HFF-Myc (cell line): Measurements from ENCODE around the gene TDRD7.

Source experiments
- DNase-seq: peaks from one replicate; pipeline ENCODE4 v3.0.0-alpha.2; 2011; ENCODE audit warnings: low read depth; ENCODE audit errors: extremely low read depth
- H3K4me3 ChIP-seq: replicated peaks from 2 replicates; pipeline ENCODE4 v1.5.1; 2011; ENCODE audit warnings: low read depth, mild to moderate bottlenecking, control low read depth, low read length
- CTCF ChIP-seq: IDR thresholded peaks from 2 replicates; pipeline ENCODE4 v1.5.1; 2012; ENCODE audit warnings: mild to moderate bottlenecking, low read depth, low read length, control low read depth; ENCODE audit errors: missing control alignments

The TDRD7 gene

GRCh38 chr9:97534185-97534584, 122.3 kb downstream of the TDRD7 start:
- TF ChIP-seq CTCF = no peak
- H3K4me3 ChIP-seq = no peak overlapping the region
- DNase-seq = no peak

DNA sequence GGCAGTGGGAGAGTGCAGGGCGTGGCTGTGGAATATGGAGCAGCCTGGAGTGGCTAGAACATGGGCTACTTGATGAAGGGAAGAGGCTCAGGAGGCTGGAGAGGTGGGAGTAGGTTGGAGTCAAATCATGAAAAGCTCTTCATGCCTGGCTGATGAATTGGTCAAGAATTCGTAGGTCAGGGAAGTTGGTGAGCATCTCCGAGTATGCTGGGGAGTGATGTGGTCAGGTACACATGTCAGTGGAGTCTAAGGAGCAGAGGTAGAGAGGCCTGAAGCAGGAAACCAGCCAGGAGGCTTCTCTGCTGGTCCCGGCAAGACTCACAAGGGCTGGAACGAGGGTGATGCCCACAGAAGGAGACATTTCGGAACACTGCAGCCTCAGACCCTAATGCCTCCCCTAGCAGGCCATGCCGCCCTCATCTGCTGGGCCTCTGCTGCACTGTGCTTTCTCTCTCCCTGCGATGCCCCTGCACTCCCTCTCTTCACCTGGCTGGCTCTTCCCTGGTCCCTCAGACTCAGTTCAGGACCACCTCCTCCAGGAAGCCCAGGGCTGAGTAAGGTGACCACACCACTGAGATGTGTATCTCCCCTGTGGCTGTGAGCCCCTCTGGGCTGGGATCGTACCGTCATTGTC, 123.2 kb downstream of the TDRD7 start:
- no peak for TF ChIP-seq CTCF
- H3K4me3 ChIP-seq = no peak overlapping the region
- no peak for DNase-seq

- no peak for TF ChIP-seq CTCF
- no peak for DNase-seq
- no peak overlapping the region for H3K4me3 ChIP-seq
These were observed 123.9 kb downstream of the TDRD7 start for GRCh38 chr9:97535771-97536170.

- no peak for DNase-seq
- TF ChIP-seq CTCF = no peak
- no peak overlapping the region for H3K4me3 ChIP-seq
These were observed 124.6 kb downstream of the TDRD7 start for GRCh38 chr9:97536480-97536879.

GRCh38 chr9:97543561-97543960, 131.7 kb downstream of the TDRD7 start:
- no peak for DNase-seq
- no peak for TF ChIP-seq CTCF
- H3K4me3 ChIP-seq = no peak overlapping the region

- DNase-seq = no peak
- no peak overlapping the region for H3K4me3 ChIP-seq
- no peak for TF ChIP-seq CTCF
These were observed 133.6 kb downstream of the TDRD7 start for GRCh38 chr9:97545486-97545885.
